Stomach (tissue), 9 donors: ENCODE measurements around the gene PNRC1. TPM values are rescaled to one million over a fixed set of nuclear protein-coding genes. Genes with fewer than 3 reads are reported as not detected.

Source experiments
- DNase-seq, 2 donors: peaks; one replicate each; pipeline versions ENCODE4 v3.0.0 to v3.0.0-alpha.2; 2013 to 2019
- H3K27ac ChIP-seq, 5 donors: fragments of 200-600 bp in 4 of 5; sonication (generic) in 4 of 5; one replicate each; pipeline ENCODE4 v1.5.1; 2013 to 2019; ENCODE audit warnings: mild to moderate bottlenecking in 1 of 5, moderate library complexity in 1 of 5
- H3K27me3 ChIP-seq, 3 donors: fragments of 200-600 bp; sonication (generic); one replicate each; pipeline ENCODE4 v1.5.1; 2017 to 2019; ENCODE audit warnings: mixed run types in 1 of 3
- H3K36me3 ChIP-seq, 4 donors: fragments of 200-600 bp; sonication (generic); 1 replicate in 3 of 4; 2 replicates in 1 of 4; pipeline ENCODE4 v1.5.1; 2016 to 2019
- H3K4me1 ChIP-seq, 4 donors: fragments of 200-600 bp; sonication (generic); one replicate each; pipeline ENCODE4 v1.5.1; 2016 to 2019
- H3K4me3 ChIP-seq, 4 donors: fragments of 200-600 bp; sonication (generic) in 3 of 4; one replicate each; pipeline ENCODE4 v1.5.1; 2016 to 2019; ENCODE audit warnings: mild to moderate bottlenecking in 1 of 4
- H3K9me3 ChIP-seq, 4 donors: fragments of 200-600 bp; sonication (generic); one replicate each; pipeline ENCODE4 v1.5.1; 2016 to 2019
- CTCF ChIP-seq, 7 experiments: fragments of 450-650 bp in 4 of 7; fragments of 200-600 bp in 3 of 7; sonication (generic) in 3 of 7; IDR thresholded peaks; one replicate each; pipeline ENCODE4 v1.5.1; 2016 to 2019; ENCODE audit warnings: antibody characterized with exemption in 7 of 7, control low read depth in 2 of 7, mild to moderate bottlenecking in 1 of 7
- EP300 ChIP-seq: sonication (generic); formaldehyde crosslinking; IDR thresholded peaks from one replicate; pipeline ENCODE4 v1.6.1; 2017; ENCODE audit warnings: antibody characterized with exemption
- POLR2A ChIP-seq, 4 donors: fragments of 450-650 bp; IDR thresholded peaks; one replicate each; pipeline ENCODE4 v1.6.1; 2016; ENCODE audit warnings: antibody characterized with exemption in 4 of 4, control low read depth in 2 of 4, mild to moderate bottlenecking in 1 of 4, moderate library complexity in 1 of 4
- POLR2AphosphoS5 ChIP-seq, 3 donors: sonication (generic); formaldehyde crosslinking; IDR thresholded peaks; one replicate each; pipeline ENCODE4 v1.6.1; 2016; ENCODE audit warnings: antibody characterized with exemption in 3 of 3
- WGBS, 5 donors: extraction: QIAGEN DNeasy Blood & Tissue Kit in 3 of 5; methylation state at CpG; one replicate each; pipeline versions ENCODE4 v1.1.5 to v1.1.7; 2013 to 2018; 5-methylcytosine and 5-hydroxymethylcytosine counted together
- intact Hi-C: fragments of 100-400 bp; cut with DNase I; formaldehyde crosslinking; loops from one replicate; pipeline ENCODE4 v1.15.1; 2023; ENCODE audit warnings: low total_unique reads
- polyA plus RNA-seq, 3 donors: library from polyadenylated mRNA; stranded (reverse); fragments of 200-250 nt; gene quantifications; one replicate each; pipeline ENCODE4 v1.2.3, GENCODE V29; 2013
- total RNA-seq, 5 donors: library from RNA; depleted of rRNA; stranded (reverse); fragments of >200 nt; gene quantifications; one replicate each; pipeline versions ENCODE4 v1.1.0 to v1.2.3, GENCODE V29; 2014 to 2016
- donor health status: healthy with polysubstance abuse.
- donor health status: Bipolar disorder and iron deficiency.
- donor health status: healthy.

PNRC1 gene
- total and polyA plus RNA-seq, 8 donors = 38.5 to 265 (median 129) TPM

- Histone ChIP-seq H3K36me3 (peaks cover 22 to 28% (median 26%) of the 10 kb centered on the region in 4 donors), H3K4me3 (peak overlapping the region; percentile 54 to 100 (median 93)), H3K4me1 (peaks cover 19 to 51% (median 35%) of the 10 kb centered on the region in 4 donors), H3K27me3 (no peaks in the 10 kb centered on the region), H3K9me3 (no peaks in the 10 kb centered on the region), H3K27ac (peak overlapping the region; percentile 99 to 100 (median 100))
- intact Hi-C loops = no loop called here
- DNase-seq = peak; percentile 99 to 100
- TF ChIP-seq POLR2AphosphoS5 (IDR thresholded peaks at IDR 0.05) (peak; percentile 80 to 93 (median 90)), POLR2A (IDR thresholded peaks at IDR 0.05) (peak in 1 of 4 donors; percentile 47), EP300 (peak; percentile 53), CTCF (IDR thresholded peaks at IDR 0.05) (no peak)
- WGBS, 5 donors = 0 to 1% (median 0%) methylated on average over 51 to 68 of the region's 69 CpGs
Measured at GRCh38 chr6:89081423-89082322, 1.1 kb downstream of the PNRC1 start.

- no peak for TF ChIP-seq CTCF (IDR thresholded peaks at IDR 0.05)
- TF ChIP-seq POLR2AphosphoS5 (IDR thresholded peaks at IDR 0.05) = peak in 2 of 3 donors; percentile 16 to 26
- no peak for TF ChIP-seq POLR2A (IDR thresholded peaks at IDR 0.05)
- intact Hi-C loops = no loop called here
Measured at GRCh38 chr6:89082486-89082891, 1.9 kb downstream of the PNRC1 start.

GRCh38 chr6:89084542-89084941 lies 4.0 kb downstream of the PNRC1 start:
- intact Hi-C loops = no loop called here
- H3K36me3 ChIP-seq = peaks cover 22 to 28% (median 26%) of the 10 kb centered on the region in 4 donors
- H3K4me3 ChIP-seq = peak overlapping the region in 2 of 4 donors; percentile 54 to 86
- H3K4me1 ChIP-seq = peaks cover 21 to 56% (median 40%) of the 10 kb centered on the region in 4 donors
- peak overlapping the region in 2 of 5 donors; percentile 11 to 66 for H3K27ac ChIP-seq
- DNase-seq = no peak
- TF ChIP-seq CTCF (IDR thresholded peaks at IDR 0.05) (no peak), EP300 (no peak), POLR2AphosphoS5 (IDR thresholded peaks at IDR 0.05) (no peak)
- H3K9me3 ChIP-seq = no peaks in the 10 kb centered on the region
- no peaks in the 10 kb centered on the region for H3K27me3 ChIP-seq

More at GRCh38 chr6:89082486-89082891, 1.9 kb downstream of the PNRC1 start:
- peak overlapping the region; percentile 54 to 100 (median 93) for H3K4me3 ChIP-seq
- H3K27me3 ChIP-seq = no peaks in the 10 kb centered on the region
- H3K36me3 ChIP-seq = peaks cover 22 to 28% (median 26%) of the 10 kb centered on the region in 4 donors
- peak overlapping the region; percentile 73 to 100 (median 100) for H3K27ac ChIP-seq
- WGBS, 5 donors = 0 to 1% (median 1%) methylated on average over 9 of the region's 9 CpGs
- H3K9me3 ChIP-seq = no peaks in the 10 kb centered on the region
- DNase-seq = peak in 1 of 2 donors; percentile 68
- H3K4me1 ChIP-seq = peaks cover 21 to 59% (median 39%) of the 10 kb centered on the region in 4 donors

- Histone ChIP-seq H3K36me3 (peaks cover 22 to 28% (median 26%) of the 10 kb centered on the region in 4 donors), H3K4me3 (peak overlapping the region in 2 of 4 donors; percentile 54 to 86), H3K4me1 (peaks cover 21 to 56% (median 40%) of the 10 kb centered on the region in 4 donors), H3K27ac (peak overlapping the region in 3 of 5 donors; percentile 11 to 66 (median 17)), H3K9me3 (no peaks in the 10 kb centered on the region), H3K27me3 (no peaks in the 10 kb centered on the region)
- 57 to 63% (median 57%) methylated on average over 3 of the region's 3 CpGs for WGBS, 5 donors
- no peak for DNase-seq
- peak in 1 of 3 donors; percentile 5 for TF ChIP-seq POLR2AphosphoS5 (IDR thresholded peaks at IDR 0.05)
- no peak for TF ChIP-seq POLR2A (IDR thresholded peaks at IDR 0.05)
- intact Hi-C loops = no loop called here
Measured at GRCh38 chr6:89084954-89085353, 4.4 kb downstream of the PNRC1 start.
